HG02798 (cell line): ENCODE data around the gene S100A14.

Experiments used
- ATAC-seq: cut with Tn5 transposase; IDR thresholded peaks from one replicate; pipeline ENCODE4 v1.9.1; 2021; ENCODE audit warnings: mild to moderate bottlenecking; ENCODE audit not compliant: unreplicated experiment, poor library complexity

S100A14 gene

DNA sequence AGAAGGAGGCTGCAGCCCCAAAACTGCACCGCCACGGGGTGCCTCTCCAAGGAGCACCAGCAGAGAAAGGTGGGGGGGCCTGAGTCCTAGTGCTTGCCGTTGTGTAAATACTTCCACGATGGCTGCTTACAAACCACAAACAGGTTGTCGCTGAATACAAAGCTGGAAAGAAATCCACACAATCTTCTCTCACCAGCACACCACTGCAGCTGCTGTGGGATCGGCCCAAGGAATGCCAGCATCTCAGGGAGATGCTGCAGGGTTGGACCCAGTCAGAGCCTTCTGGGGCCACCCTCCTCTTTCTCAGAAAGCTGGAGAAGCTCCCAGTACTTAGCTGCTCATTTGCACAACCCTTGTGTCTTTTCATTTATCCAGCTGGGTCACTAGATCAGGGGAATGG is 3.0 kb upstream of the S100A14 start:
- ATAC-seq: no peak

GRCh38 chr1:153617663-153618062 is 1.5 kb upstream of the S100A14 start:
- ATAC-seq: peak; percentile 81

GRCh38 chr1:153616917-153617311 is 789 bp upstream of the S100A14 start:
- no peak for ATAC-seq

DNA sequence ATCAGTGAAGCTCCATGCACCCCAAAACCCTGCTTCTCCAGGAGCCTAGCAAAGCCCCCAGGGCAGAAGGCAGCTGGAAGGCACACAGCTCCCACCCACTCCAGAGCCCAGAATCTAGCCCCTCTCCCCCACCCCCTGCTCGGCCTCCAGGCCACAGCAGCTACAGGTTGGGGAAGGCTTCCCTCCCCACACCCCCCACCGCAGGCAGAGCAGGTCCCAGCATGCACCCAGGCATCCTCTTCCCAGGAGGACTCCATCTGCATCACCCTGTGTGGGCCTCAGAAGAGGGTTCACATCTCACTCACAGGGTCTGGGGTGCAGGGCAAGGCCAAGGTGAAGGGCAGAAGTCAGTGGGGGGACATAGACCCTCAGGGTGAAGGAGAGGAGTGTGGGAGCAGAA is 719 bp downstream of the S100A14 start:
- ATAC-seq: no peak

DNA sequence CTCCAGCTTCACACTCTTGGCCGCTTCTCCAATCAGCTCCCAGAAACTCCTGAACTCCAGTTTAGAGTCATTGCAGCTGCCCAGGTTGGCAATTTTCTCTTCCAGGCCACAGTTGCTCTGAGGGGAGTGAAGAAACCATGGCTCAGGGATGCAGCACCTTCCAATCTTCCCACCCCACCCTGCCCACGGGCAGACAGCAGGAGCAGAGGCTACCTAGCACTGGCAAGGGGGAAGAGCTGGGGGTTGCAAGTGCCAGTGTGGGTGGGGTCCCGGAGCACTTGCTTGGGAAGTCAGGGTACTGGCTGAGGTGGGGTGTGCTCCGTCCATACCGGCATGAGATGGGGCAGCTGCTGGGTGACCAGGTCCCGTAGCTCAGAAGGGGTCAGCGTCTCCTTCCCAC is 1.2 kb downstream of the S100A14 start:
- ATAC-seq: no peak

GRCh38 chr1:153614189-153614900 is 1.8 kb downstream of the S100A14 start:
- ATAC-seq: no peak

GRCh38 chr1:153613406-153613805 is 2.7 kb downstream of the S100A14 start:
- no peak for ATAC-seq

GRCh38 chr1:153612755-153613331 is 3.3 kb downstream of the S100A14 start, which contains the start of gene S100A16:
Gene S100A16 (minus strand): TSS chr1:153613137. CDS start chr1:153608151, 4,986 bp downstream.
- no peak for ATAC-seq

GRCh38 chr1:153612111-153612754 is 3.9 kb downstream of the S100A14 start:
- ATAC-seq: no peak

DNA sequence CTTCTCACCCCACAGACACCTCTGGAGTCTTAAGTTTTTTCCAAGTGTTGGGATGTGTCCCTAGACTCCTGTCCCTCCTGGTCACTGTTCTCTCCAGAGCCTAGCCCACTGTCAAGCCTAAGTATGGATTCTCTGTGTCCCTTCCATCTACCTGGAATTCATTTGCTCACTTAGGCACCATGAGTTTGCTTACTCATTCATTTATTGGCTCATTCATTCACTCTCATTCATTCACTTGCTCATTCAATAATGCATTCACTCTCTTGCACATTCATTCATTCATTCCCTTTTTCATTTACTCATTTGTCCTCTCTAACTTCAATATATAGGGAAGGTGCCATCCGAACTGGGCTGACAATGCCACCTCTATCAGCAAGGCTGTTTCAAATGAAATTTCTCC is 4.8 kb downstream of the S100A14 start:
- ATAC-seq: no peak

- no peak for ATAC-seq
Measured at GRCh38 chr1:153610811-153611301, 5.3 kb downstream of the S100A14 start.

DNA sequence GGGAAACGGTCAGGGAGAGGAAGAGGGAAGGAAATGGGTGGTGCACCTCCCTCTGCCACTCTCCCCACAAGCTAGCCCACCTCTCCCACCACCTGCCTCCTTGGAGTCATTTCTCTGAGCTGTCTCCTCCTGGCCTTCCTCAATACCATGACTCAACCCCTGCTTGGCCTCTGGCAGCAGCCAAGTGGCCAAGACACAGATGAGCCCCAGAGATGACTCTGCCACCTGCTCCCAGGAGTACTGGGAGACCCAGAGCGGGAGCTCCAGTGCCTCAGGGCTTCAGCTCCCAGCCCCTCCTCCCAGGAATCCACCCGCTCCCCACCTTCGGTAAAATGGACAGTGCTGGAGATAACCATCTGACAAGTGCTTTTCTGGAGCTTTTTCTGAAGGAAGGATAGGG is 5.8 kb downstream of the S100A14 start:
- ATAC-seq: no peak

- ATAC-seq: no peak
Measured at GRCh38 chr1:153609585-153609907, 6.6 kb downstream of the S100A14 start.

DNA sequence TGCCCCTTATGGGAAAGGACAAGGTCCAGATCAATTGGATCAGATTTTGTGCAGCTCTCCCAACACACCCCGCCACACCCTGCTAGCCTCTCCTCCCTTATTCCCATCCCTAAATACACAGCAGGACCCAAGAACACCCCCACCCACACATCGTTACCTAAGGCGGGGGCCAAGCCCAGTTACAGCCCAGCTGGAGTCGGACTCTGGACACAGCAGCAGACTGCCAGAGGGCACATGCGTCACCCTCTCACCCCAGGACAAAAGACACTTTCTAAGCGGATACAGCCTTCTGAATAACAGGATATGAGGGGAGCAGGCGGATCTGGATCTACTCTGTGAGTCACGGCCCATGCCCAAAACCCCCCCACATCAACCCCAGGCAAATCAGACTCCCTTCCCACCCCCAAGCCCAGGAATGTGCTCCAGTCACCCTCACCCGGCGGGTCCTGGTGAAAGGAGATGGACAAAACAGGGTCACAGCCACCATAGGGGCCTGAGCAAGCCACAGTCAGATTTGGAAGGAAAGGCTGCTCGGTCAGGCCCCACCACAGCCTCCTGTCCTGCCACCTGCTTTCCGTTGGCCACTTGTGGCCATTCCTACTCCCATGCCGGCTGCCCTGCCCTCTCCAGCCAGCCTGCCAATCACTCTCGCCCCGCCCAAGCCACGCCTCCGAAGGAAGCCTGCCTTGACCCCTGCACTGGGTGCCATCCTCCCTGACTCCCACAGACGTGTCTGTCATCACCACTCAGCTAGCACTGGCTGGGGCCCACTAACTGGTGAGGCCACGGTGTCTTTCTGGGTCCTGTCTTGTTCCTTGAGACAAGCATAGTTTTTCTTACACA is 7.2 kb downstream of the S100A14 start:
- ATAC-seq: no peak

GRCh38 chr1:153608089-153608682 is 7.9 kb downstream of the S100A14 start:
- ATAC-seq: no peak

GRCh38 chr1:153607381-153607780 is 8.7 kb downstream of the S100A14 start:
- no peak for ATAC-seq

- ATAC-seq: no peak
Measured at GRCh38 chr1:153606194-153606593, 9.9 kb downstream of the S100A14 start.

DNA sequence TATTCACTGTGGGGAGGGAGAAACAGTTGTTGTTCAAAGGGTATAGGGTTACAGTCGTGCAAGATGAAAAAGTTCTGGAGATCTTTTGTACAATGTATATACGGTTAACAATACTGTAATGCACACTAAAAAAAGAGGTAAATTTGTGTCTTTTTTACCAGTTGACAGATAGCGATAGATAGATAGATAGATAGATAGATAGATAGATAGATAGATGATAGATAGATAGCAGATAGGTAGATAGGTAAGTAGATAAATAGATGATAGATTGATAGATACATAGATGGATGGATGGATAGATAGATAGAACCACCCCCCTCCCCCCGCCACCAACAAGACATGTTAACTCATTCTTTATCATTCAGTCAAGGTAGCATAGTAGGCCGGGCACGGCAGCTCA is 13.4 kb downstream of the S100A14 start:
- no peak for ATAC-seq

- no peak for ATAC-seq
Measured at GRCh38 chr1:153599847-153600246, 16.3 kb downstream of the S100A14 start.
